ENCODE results near the gene LRRC71.
"Not testable (repeated sequence)": the region's sequence is repeated elsewhere in the genome, so short reads cannot be mapped to it uniquely, and the experiment has no call there.

DNA sequence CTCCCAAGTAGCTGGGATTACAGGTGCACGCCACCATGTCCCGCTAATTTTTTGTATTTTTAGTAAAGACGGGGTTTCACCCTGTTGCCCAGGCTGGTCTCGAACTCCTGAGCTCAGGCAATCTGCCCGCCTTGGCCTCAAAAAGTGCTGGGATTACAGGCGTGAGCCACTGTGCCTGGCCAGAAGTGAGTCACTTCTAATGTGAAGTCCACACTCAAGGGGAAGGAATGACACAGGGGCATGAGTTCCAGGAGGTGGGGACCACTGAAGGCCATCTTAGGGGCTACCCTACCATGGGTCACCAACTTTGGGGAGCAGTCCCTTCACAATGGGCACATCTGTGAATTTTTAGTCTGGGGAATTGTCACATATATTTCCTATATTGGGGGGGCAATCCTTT is 6.3 kb downstream of the LRRC71 start:
- not testable (repeated sequence) for TF ChIP-seq CTCF (tag by site-specific recombination; IDR thresholded peaks at IDR 0.05); ZNF24 (tag by site-specific recombination; IDR thresholded peaks at IDR 0.05); MYNN (tag by site-specific recombination; IDR thresholded peaks at IDR 0.05; ENCODE audit: borderline replicate concordance); ZNF175 (tag by site-specific recombination; IDR thresholded peaks at IDR 0.05); ZNF639 (tag by site-specific recombination; IDR thresholded peaks at IDR 0.05); ZNF510 (tag by site-specific recombination; IDR thresholded peaks at IDR 0.05; ENCODE audit: insufficient replicate concordance)
